HG03159 (cell line): Measurements from ENCODE around the gene LYVE1.

ENCODE experiments used
- ATAC-seq: cut with Tn5 transposase; IDR thresholded peaks from one replicate; pipeline ENCODE4 v1.9.1; 2021; ENCODE audit warnings: mild to moderate bottlenecking, moderate library complexity; ENCODE audit not compliant: unreplicated experiment

Gene LYVE1

DNA sequence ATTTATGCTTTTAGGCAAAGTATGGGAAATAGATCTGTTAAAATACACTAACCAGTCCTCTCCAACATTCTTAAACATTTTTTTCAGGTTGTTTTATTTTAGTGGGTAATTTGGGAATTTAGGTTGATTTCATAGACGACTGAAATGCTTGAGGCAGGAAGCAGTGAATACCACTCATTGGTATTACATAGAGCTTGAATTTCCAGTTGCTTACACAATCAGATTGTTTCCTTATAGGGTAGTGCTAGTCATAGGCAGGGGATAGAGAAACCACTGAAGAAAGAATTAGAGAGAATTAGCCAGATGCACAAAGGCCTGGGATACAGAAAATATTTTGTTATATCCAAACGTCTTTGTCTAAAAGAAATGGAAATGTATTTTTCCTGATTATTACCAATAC lies 23.9 kb upstream of the LYVE1 start:
- no peak for ATAC-seq

GRCh38 chr11:10591741-10592140 lies 23.3 kb upstream of the LYVE1 start:
- no peak for ATAC-seq

GRCh38 chr11:10590218-10590915 lies 21.9 kb upstream of the LYVE1 start:
- ATAC-seq = no peak

DNA sequence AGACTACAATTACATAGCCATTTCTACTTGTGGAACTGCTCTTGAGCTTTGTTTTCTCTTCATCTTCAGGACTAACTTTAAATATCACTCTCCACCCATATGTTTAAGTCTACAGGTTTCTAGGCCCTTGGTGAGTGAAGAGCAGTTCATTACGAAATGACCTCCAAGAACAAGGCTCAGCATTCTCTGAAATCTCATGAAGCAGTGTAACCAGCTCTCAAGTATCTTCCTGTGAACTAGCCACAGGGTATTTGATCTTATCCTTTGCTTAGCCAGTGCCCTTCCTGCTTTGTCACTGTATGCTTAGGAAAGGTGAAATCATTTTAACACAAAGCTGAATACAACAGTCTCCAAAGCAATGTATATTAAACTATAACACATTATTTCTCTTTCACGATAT lies 20.4 kb upstream of the LYVE1 start:
- ATAC-seq = no peak

GRCh38 chr11:10587995-10588394 lies 19.5 kb upstream of the LYVE1 start:
- ATAC-seq = no peak

- no peak for ATAC-seq
These were observed 18.9 kb upstream of the LYVE1 start for GRCh38 chr11:10587388-10587787.

GRCh38 chr11:10584071-10584501 lies 15.6 kb upstream of the LYVE1 start:
- no peak for ATAC-seq

GRCh38 chr11:10581481-10582019 lies 13.1 kb upstream of the LYVE1 start:
- ATAC-seq = no peak

DNA sequence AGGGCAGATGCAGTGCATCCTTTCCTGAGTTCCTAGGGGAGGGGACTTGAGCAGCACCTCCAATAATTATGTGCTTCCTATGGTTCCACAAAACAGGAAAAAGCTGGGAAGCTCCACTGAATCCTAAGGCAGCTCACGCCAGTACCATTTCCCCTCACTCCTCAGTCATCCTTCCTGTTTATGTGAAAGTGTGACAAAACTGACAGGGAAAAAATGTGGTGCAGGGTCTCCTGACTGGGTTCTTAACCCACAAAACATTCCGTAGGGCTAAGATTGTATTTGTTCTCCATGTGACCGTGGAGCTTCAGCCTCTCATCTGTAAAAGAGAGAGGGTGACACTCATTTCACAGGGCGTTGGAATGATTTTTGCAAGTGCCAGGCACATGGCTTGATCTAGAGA lies 12.2 kb upstream of the LYVE1 start:
- no peak for ATAC-seq

GRCh38 chr11:10579700-10580099 lies 11.2 kb upstream of the LYVE1 start:
- no peak for ATAC-seq

- no peak for ATAC-seq
These were observed 7.6 kb upstream of the LYVE1 start for GRCh38 chr11:10576035-10576398.

DNA sequence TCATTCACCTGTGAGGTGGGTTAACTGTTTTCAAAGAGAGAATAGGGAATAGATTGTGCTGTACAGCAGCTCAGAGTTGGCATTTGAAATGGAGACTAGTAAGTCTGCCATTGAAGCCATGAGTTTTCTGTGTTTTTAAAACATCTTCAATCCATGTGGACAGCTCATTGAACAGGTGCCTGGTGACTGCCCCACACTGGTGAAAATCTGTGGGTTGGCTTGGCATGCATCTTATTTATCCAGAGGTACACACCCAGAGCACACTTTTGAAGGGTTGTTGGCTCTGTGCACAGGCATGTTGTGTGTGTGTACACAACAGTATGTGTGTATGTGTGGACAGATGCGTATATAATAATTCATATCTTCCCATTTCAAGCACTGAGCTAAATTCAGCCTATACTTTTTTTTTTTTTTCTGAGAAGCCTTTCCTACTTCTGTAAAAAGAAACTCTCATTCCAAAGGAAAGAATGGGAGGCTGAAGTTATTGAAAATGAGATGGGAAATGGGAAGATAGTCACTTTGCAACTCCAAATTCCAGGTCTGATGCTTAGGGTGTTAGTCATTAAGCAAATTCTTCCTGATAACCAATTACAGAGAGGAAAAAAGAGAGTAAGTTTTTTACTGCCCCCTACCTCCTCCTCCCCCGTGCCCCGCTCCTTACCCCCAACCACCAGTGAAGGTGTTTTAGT lies 7.0 kb upstream of the LYVE1 start:
- no peak for ATAC-seq

- no peak for ATAC-seq
These were observed 5.1 kb upstream of the LYVE1 start for GRCh38 chr11:10573556-10573955.

DNA sequence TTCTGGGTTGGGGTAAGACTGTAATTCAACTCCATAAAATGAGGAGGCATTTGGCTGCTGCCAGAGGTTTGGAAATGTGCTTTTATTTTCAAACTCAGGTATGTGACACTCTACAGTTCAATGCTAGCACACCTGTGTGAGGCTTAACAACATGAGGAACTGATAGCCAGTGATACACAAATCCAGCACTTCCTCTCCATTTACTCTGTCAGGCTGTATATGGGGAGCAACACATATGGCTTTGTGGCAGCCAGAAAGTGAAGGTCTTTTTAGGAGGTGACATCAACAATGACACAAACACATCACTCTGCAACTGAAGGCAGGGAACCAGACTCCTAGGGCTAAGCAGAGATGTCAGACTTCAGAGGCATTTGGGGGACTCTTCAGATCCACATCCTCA lies 4.6 kb upstream of the LYVE1 start:
- no peak for ATAC-seq

GRCh38 chr11:10572533-10572932 lies 4.1 kb upstream of the LYVE1 start:
- no peak for ATAC-seq

DNA sequence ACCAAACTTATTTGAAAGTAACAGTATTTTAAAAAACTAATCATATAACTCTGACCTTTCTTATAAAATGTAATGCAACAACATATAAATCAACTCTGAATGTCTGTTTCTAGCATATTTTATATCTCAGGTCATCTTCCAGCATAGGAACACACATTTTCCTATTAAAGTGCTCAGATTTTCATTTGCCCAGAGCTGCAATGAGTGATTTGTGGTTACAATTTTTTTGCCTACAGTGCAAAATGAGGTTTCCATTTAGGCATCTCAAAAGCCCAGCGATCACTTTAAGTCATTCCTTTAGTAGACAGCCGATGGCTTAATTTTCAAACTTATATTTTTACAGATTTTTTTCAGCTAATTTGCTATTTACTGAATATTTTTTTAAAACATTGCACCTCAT lies 1.0 kb downstream of the LYVE1 start:
- ATAC-seq = no peak

GRCh38 chr11:10566257-10566957 lies 2.1 kb downstream of the LYVE1 start:
- no peak for ATAC-seq

DNA sequence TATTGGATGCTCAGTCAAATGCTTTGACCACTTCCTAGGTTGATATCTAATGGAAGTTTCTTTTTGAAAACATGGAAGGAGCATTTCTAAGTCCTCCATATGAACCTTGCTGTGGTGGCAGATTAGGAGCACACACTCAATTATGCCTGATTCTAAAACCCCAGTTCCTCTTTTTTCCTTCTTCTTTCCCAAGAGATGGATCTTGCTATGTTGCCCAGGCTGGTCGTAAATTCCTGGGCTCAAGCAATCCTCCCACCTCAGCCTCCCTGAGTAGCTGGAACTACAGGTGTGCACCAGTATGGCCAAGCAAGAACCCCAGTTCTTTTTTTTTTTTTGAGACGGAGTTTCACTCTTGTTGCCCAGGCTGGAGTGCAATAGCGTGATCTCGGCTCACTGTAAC lies 3.0 kb downstream of the LYVE1 start:
- ATAC-seq = no peak

DNA sequence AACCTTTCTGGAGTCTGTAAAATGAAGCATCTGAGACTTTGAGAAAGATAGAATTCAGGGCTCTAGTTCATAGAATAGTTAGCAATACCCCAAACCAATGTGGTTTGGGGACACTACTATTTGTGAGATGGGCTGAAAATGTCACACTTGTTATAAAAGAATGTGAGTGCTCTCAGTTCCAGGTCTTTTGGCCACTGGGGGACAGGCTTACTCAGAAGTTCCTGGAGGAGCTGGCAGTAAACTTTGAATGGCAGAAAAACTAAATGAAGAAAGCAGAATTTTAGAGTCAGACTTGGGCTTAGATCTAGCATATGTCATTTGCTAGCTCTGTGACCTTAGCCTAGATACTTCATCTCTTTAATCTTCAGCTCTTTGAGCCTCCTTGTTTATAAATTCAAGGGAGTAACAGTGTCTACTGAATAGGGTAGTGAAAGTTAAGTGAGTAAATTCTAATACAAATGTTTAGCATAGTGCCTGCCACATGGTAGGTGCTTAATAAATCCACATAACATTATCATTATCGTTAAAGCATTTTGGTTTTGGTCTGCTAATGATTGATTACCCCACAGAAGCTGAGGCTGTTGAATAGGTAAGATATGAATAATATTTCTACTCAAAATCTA lies 3.7 kb downstream of the LYVE1 start:
- no peak for ATAC-seq

GRCh38 chr11:10564030-10564429 lies 4.4 kb downstream of the LYVE1 start:
- no peak for ATAC-seq

GRCh38 chr11:10561947-10562346 lies 6.5 kb downstream of the LYVE1 start:
- ATAC-seq = no peak
